OCI-LY7 (cell line): ENCODE data around the gene CNPY1. TPM values are rescaled to one million over a fixed set of nuclear protein-coding genes. Genes with fewer than 3 reads are reported as not detected.

Experiments used
- BruUV-seq: library from RNA; stranded (reverse); fragments of 400-500 nt; replicated peaks from 2 replicates; lab custom pipeline; 2021; lab: Mats Ljungman, UMichigan
- CTCF ChIA-PET: fragments of 300-600 bp; sonication (Branson Sonifier 250); formaldehyde crosslinking; loops from one replicate; lab custom pipeline; 2022; ENCODE audit warnings: antibody characterized with exemption; ENCODE audit not compliant: unreplicated experiment; lab: Charles Lee
- POLR2A ChIA-PET: fragments of 300-600 bp; sonication (Branson Sonifier 250); formaldehyde crosslinking; loops from one replicate; lab custom pipeline; 2022; ENCODE audit warnings: antibody characterized with exemption; lab: Charles Lee
- DNase-seq: peaks from one replicate; pipeline ENCODE4 v3.0.0-alpha.2; 2015; ENCODE audit warnings: low spot score
- H2AFZ ChIP-seq: fragments of 200-600 bp; sonication (generic), shearing (Covaris generic); 2 replicates; pipeline ENCODE4 v1.6.1; 2014; ENCODE audit warnings: mild to moderate bottlenecking, antibody characterized with exemption, low read length, moderate library complexity
- H3K27ac ChIP-seq: fragments of 200-600 bp; sonication (generic); 2 replicates; pipeline ENCODE4 v1.5.1; 2014; ENCODE audit warnings: mixed run types, low read depth, mild to moderate bottlenecking, moderate library complexity, low read length, inconsistent platforms; ENCODE audit not compliant: poor library complexity, severe bottlenecking
- H3K36me3 ChIP-seq: fragments of 200-600 bp; sonication (generic); 2 replicates; pipeline ENCODE4 v1.6.1; 2014; ENCODE audit warnings: mild to moderate bottlenecking, antibody characterized with exemption, low read length, moderate library complexity, mixed read lengths; ENCODE audit not compliant: insufficient read depth
- H3K4me1 ChIP-seq: fragments of 200-600 bp; sonication (generic); 2 replicates; pipeline ENCODE4 v1.5.1; 2014; ENCODE audit warnings: mild to moderate bottlenecking, low read length; ENCODE audit not compliant: insufficient read depth, poor library complexity, severe bottlenecking
- H3K4me2 ChIP-seq: fragments of 200-600 bp; sonication (generic); 2 replicates; pipeline ENCODE4 v1.6.1; 2014; ENCODE audit warnings: mild to moderate bottlenecking, low read length
- H3K4me3 ChIP-seq: fragments of 200-600 bp; sonication (generic); 2 replicates; pipeline ENCODE4 v1.5.1; 2014; ENCODE audit warnings: mild to moderate bottlenecking, low read depth, low read length; ENCODE audit not compliant: poor library complexity, severe bottlenecking
- H3K79me2 ChIP-seq: fragments of 200-600 bp; sonication (generic); 2 replicates; pipeline ENCODE4 v1.6.1; 2016; ENCODE audit warnings: low read depth, mild to moderate bottlenecking, low read length, moderate library complexity, mixed read lengths; ENCODE audit not compliant: insufficient read depth
- H3K9me2 ChIP-seq: fragments of 200-600 bp; sonication (generic); 2 replicates; pipeline ENCODE4 v1.6.1; 2016; ENCODE audit warnings: mild to moderate bottlenecking, low read length, mixed read lengths; ENCODE audit not compliant: insufficient read depth
- H3K9me3 ChIP-seq: fragments of 200-600 bp; sonication (generic); 2 replicates; pipeline ENCODE4 v1.6.1; 2014; ENCODE audit warnings: mild to moderate bottlenecking, mixed run types, low read length, mixed read lengths
- H4K20me1 ChIP-seq: fragments of 200-600 bp; sonication (generic); 2 replicates; pipeline ENCODE4 v1.6.1; 2014; ENCODE audit warnings: mild to moderate bottlenecking, antibody characterized with exemption, low read length, moderate library complexity, mixed read lengths; ENCODE audit not compliant: insufficient read depth
- CTCF ChIP-seq: fragments of 200-600 bp; sonication (generic); conservative IDR thresholded peaks from 2 replicates; pipeline ENCODE4 v1.5.1; 2014; ENCODE audit warnings: mild to moderate bottlenecking, antibody characterized with exemption, low read length, moderate library complexity, mixed read lengths
- EZH2phosphoT487 ChIP-seq: fragments of 200-600 bp; sonication (generic); IDR thresholded peaks from 2 replicates; pipeline ENCODE4 v1.6.1; 2018; ENCODE audit warnings: low read depth, borderline replicate concordance, mild to moderate bottlenecking, mixed run types, antibody characterized with exemption, low read length, moderate library complexity, mixed read lengths
- intact Hi-C: fragments of 100-400 bp; cut with micrococcal nuclease; formaldehyde crosslinking; loops from one replicate; pipeline ENCODE4 v1.10.0; 2022; ENCODE audit not compliant: unreplicated experiment
- total RNA-seq, 2 experiments: library from RNA; depleted of rRNA in 1 of 2; stranded (reverse); fragments of >200 nt in 1 of 2; shearing (Covaris generic) in 1 of 2; gene quantifications; 2 replicates each; pipeline ENCODE4 v1.2.3, GENCODE V29; 2014 to 2022

Gene CNPY1
- total RNA-seq, 2 experiments from 2014 or later, result not detected

GRCh38 chr7:155489158-155489840, 57.1 kb downstream of the CNPY1 start:
- Histone ChIP-seq H3K9me3 (no peaks in the 10 kb centered on the region), H3K36me3 (no peaks in the 10 kb centered on the region), H3K4me3 (no peak overlapping the region), H2AFZ (no peak overlapping the region), H3K79me2 (no peaks in the 10 kb centered on the region), H4K20me1 (no peaks in the 10 kb centered on the region), H3K4me1 (no peaks in the 10 kb centered on the region), H3K27ac (no peak overlapping the region), H3K9me2 (no peaks in the 10 kb centered on the region), H3K4me2 (no peak overlapping the region)
- ChIA-PET POLR2A (no interaction called here), CTCF (no interaction called here)
- no peak for TF ChIP-seq EZH2phosphoT487
- TF ChIP-seq CTCF, result no peak
- DNase-seq, result no peak
- intact Hi-C loops, result no loop called here
- BruUV-seq, result no TSS peak

GRCh38 chr7:155488483-155489127, 57.8 kb downstream of the CNPY1 start:
- POLR2A ChIA-PET, result no interaction called here

More at GRCh38 chr7:155488483-155489127, 57.8 kb downstream of the CNPY1 start:
- Histone ChIP-seq H3K4me3 (no peak overlapping the region), H3K79me2 (no peaks in the 10 kb centered on the region), H3K9me3 (no peaks in the 10 kb centered on the region), H3K27ac (no peak overlapping the region), H3K9me2 (no peaks in the 10 kb centered on the region), H3K36me3 (no peaks in the 10 kb centered on the region), H3K4me2 (no peak overlapping the region), H4K20me1 (no peaks in the 10 kb centered on the region), H3K4me1 (no peaks in the 10 kb centered on the region), H2AFZ (no peak overlapping the region)
- DNase-seq, result no peak
- TF ChIP-seq CTCF (no peak), EZH2phosphoT487 (no peak)
- BruUV-seq, result no TSS peak
- CTCF ChIA-PET, result no interaction called here
- intact Hi-C loops, result no loop called here
